ENCODE measurements around the gene GTF3C1. TPM values are rescaled to one million over a fixed set of nuclear protein-coding genes. Genes with fewer than 3 reads are reported as not detected.

Gene GTF3C1
- total and polyA plus RNA-seq, 2 donors (not counting 1 experiment from before 2014, with no cell fraction given), result 31.2 to 49.6 TPM

DNA sequence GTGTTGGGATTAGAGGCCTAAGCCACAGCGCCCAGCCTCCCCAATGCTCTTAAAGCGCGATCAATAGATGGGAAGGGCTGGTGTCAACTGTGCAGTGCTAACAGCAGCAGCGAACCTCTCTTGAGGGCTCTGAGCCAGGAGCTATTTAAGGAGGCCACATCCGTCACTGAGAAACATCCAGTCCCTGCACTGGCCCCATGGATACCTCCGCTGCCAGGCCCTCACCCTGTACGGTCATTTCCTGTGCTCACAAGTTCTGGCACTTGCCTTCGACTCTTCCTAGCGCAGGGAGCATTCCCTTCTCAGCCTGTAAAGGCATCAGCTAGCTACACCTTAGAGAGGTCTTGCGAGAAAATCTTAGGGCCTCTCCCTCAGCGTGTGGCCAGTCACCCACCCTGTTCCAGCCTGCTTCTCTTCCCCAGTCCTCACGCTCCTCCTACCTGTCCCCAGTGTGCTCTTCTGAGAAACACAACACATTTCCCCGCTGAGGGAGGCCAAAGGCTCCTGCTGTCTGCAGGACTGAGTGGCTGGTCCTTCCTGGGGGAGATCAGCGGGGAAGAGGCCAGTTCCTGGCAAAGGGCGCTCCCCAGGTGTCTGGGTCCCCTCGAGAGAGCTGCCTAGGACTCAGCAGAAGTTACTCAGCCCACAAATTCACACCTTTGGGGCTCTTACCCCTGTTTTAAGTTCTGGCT is 28.6 kb downstream of the GTF3C1 start:
- CTCF ChIA-PET, result interaction anchor here (0.9 kb wide), 1 partner anchor 13 kb away, joined by 3 read pairs; no protein-coding TSS in a partner anchor
- POLR2A ChIA-PET, result no interaction called here

More for the DNA sequence above, 28.6 kb downstream of the GTF3C1 start:
- Histone ChIP-seq H3K27ac (ENCODE audit: low read length in 2 of 2) (no peak overlapping the region), H3K9ac (ENCODE audit: low read length) (no peak overlapping the region), H3K4me3 (ENCODE audit: control extremely low read depth in 1 of 5, extremely low read depth in 1 of 5, insufficient read depth in 1 of 5, low read depth in 2 of 5, low read length in 4 of 5) (no peak overlapping the region), H4K20me1 (ENCODE audit: control insufficient read depth, insufficient read depth, low read length, poor library complexity, severe bottlenecking) (no peaks in the 10 kb centered on the region), H3K27me3 (replicated peaks in 1 of 4; ENCODE audit: control extremely low read depth in 1 of 4, control insufficient read depth in 3 of 4, insufficient read depth in 4 of 4, low read length in 3 of 4) (no peaks in the 10 kb centered on the region), H2AFZ (ENCODE audit: insufficient read depth, low read depth, low read length, poor library complexity, severe bottlenecking) (no peak overlapping the region), H3K4me2 (replicated peaks; ENCODE audit: low read depth, low read length, poor library complexity, severe bottlenecking) (no peak overlapping the region), H3K79me2 (ENCODE audit: control insufficient read depth, insufficient read depth, low read length) (no peaks in the 10 kb centered on the region), H3K36me3 (replicated peaks in 1 of 2; ENCODE audit: control extremely low read depth in 1 of 2, control insufficient read depth in 1 of 2, extremely low read depth in 1 of 2, insufficient read depth in 2 of 2, low read length in 1 of 2) (peaks cover 0 to 43% of the 10 kb centered on the region in 2 experiments), H3K4me1 (ENCODE audit: control insufficient read depth in 2 of 2, insufficient read depth in 2 of 2, low read length in 2 of 2) (no peaks in the 10 kb centered on the region), H3K9me3 (ENCODE audit: control extremely low read depth in 1 of 3, control insufficient read depth in 2 of 3, insufficient read depth in 1 of 3, low read length in 2 of 3) (no peaks in the 10 kb centered on the region)
- no peak for DNase-seq
- intact Hi-C loops (cut with micrococcal nuclease), result no loop called here
- Mint-ChIP-seq H3K4me1 (no peaks in the 10 kb centered on the region), H3K4me3 (no peak overlapping the region), H3K27me3 (no peaks in the 10 kb centered on the region), H3K9me3 (ENCODE audit: insufficient read depth) (no peaks in the 10 kb centered on the region), H3K27ac (no peak overlapping the region)
- no peak for TF ChIP-seq CTCF (IDR thresholded peaks at IDR 0.05)
- no peak for TF ChIP-seq EZH2 (IDR thresholded peaks at IDR 0.05; ENCODE audit: borderline replicate concordance, insufficient read depth, low read depth, low read length, poor library complexity, severe bottlenecking)
- 77% methylated on average over 16 of the region's 16 CpGs for WGBS (ENCODE audit: insufficient coverage)
- ATAC-seq (ENCODE audit: low read depth), result no peak
